Glutamatergic neuron (in vitro differentiated cells): Measurements from ENCODE around the gene ZNF497. TPM values are rescaled to one million over a fixed set of nuclear protein-coding genes. Genes with fewer than 3 reads are reported as not detected.

ENCODE experiments used
- DNase-seq: peaks from one replicate; pipeline ENCODE4 v3.0.0; 2022
- H3K27ac Mint-ChIP-seq: one replicate; pipeline ENCODE4 v1.8.0; 2020; ENCODE audit warnings: mild to moderate bottlenecking, mixed read lengths, inconsistent platforms; ENCODE audit not compliant: unreplicated experiment
- H3K27me3 Mint-ChIP-seq: one replicate; pipeline ENCODE4 v1.8.0; 2020; ENCODE audit warnings: mild to moderate bottlenecking, moderate library complexity, mixed read lengths, inconsistent platforms; ENCODE audit not compliant: unreplicated experiment
- H3K36me3 Mint-ChIP-seq: one replicate; pipeline ENCODE4 v1.8.0; 2020; ENCODE audit warnings: mild to moderate bottlenecking, mixed read lengths, inconsistent platforms; ENCODE audit not compliant: unreplicated experiment
- H3K4me1 Mint-ChIP-seq: one replicate; pipeline ENCODE4 v1.8.0; 2020; ENCODE audit warnings: mild to moderate bottlenecking, low read depth, mixed read lengths, inconsistent platforms; ENCODE audit not compliant: unreplicated experiment
- H3K4me3 Mint-ChIP-seq: one replicate; pipeline ENCODE4 v1.8.0; 2020; ENCODE audit warnings: mild to moderate bottlenecking, mixed read lengths, inconsistent platforms; ENCODE audit not compliant: unreplicated experiment
- H3K9me3 Mint-ChIP-seq: one replicate; pipeline ENCODE4 v1.8.0; 2020; ENCODE audit warnings: mild to moderate bottlenecking, moderate library complexity, mixed read lengths, inconsistent platforms; ENCODE audit not compliant: unreplicated experiment
- CTCF ChIP-seq: fragments of 200-600 bp; sonication (generic); IDR thresholded peaks from one replicate; pipeline ENCODE4 v1.5.0; 2021; ENCODE audit not compliant: partially characterized antibody, unreplicated experiment
- total RNA-seq: library from RNA; stranded (reverse); fragmentation: NEBNext Ultra II Directional; extraction: Animal tissue kit (Norgen Biotek cat#: 25700); gene quantifications from one replicate; pipeline ENCODE4 v1.2.1, GENCODE V29; 2021; ENCODE audit not compliant: unreplicated experiment

The ZNF497 gene
- total RNA-seq, 1 donor from 2014 or later, result 3.5 TPM

- Mint-ChIP-seq H3K4me1 (peaks cover 7% of the 10 kb centered on the region), H3K9me3 (peaks cover 2% of the 10 kb centered on the region)
Observed at GRCh38 chr19:58325311-58326022, 37.1 kb downstream of the ZNF497 start.

GRCh38 chr19:58319241-58319640 lies 43.3 kb downstream of the ZNF497 start:
- TF ChIP-seq CTCF, result no peak
- H3K27me3 Mint-ChIP-seq, result peaks cover 5% of the 10 kb centered on the region
- no peak overlapping the region for H3K4me3 Mint-ChIP-seq
- H3K36me3 Mint-ChIP-seq, result peaks cover 6% of the 10 kb centered on the region
- H3K27ac Mint-ChIP-seq, result no peak overlapping the region
- peaks cover 3% of the 10 kb centered on the region for H3K9me3 Mint-ChIP-seq
- DNase-seq, result no peak
- peaks cover 3% of the 10 kb centered on the region for H3K4me1 Mint-ChIP-seq

More at GRCh38 chr19:58325311-58326022, 37.1 kb downstream of the ZNF497 start:
- no peak for TF ChIP-seq CTCF
- Mint-ChIP-seq H3K27ac (no peak overlapping the region), H3K27me3 (peaks cover 2% of the 10 kb centered on the region), H3K4me3 (no peak overlapping the region), H3K36me3 (no peaks in the 10 kb centered on the region)
- no peak for DNase-seq

- Mint-ChIP-seq H3K27me3 (peaks cover 5% of the 10 kb centered on the region), H3K4me1 (peaks cover 3% of the 10 kb centered on the region)
Observed at GRCh38 chr19:58318297-58318696, 44.3 kb downstream of the ZNF497 start.

GRCh38 chr19:58317476-58318072 lies 45.0 kb downstream of the ZNF497 start:
- Mint-ChIP-seq H3K4me1 (peaks cover 3% of the 10 kb centered on the region), H3K27ac (no peak overlapping the region), H3K36me3 (peaks cover 16% of the 10 kb centered on the region), H3K27me3 (peaks cover 5% of the 10 kb centered on the region), H3K9me3 (peaks cover 6% of the 10 kb centered on the region), H3K4me3 (no peak overlapping the region)
- TF ChIP-seq CTCF, result no peak
- DNase-seq, result no peak

More at GRCh38 chr19:58318297-58318696, 44.3 kb downstream of the ZNF497 start:
- no peak for TF ChIP-seq CTCF
- Mint-ChIP-seq H3K4me3 (no peak overlapping the region), H3K9me3 (peaks cover 4% of the 10 kb centered on the region), H3K36me3 (peaks cover 10% of the 10 kb centered on the region), H3K27ac (no peak overlapping the region)
- no peak for DNase-seq

- TF ChIP-seq CTCF, result no peak
- Mint-ChIP-seq H3K9me3 (peaks cover 8% of the 10 kb centered on the region), H3K27me3 (peaks cover 5% of the 10 kb centered on the region), H3K4me3 (no peak overlapping the region), H3K27ac (no peak overlapping the region), H3K36me3 (peaks cover 30% of the 10 kb centered on the region), H3K4me1 (peaks cover 11% of the 10 kb centered on the region)
- DNase-seq, result no peak
Observed at GRCh38 chr19:58315580-58315979, 47.0 kb downstream of the ZNF497 start.
